Mesothelial cell of epicardium (in vitro differentiated cells): ENCODE measurements around the gene SULF2. TPM values are rescaled to one million over a fixed set of nuclear protein-coding genes. Genes with fewer than 3 reads are reported as not detected.
A peak's percentile ranks its signal among the peaks of the same experiment; 100 is the strongest.

Source experiments
- DNase-seq, 2 experiments: peaks; one replicate each; pipeline ENCODE4 v3.0.0; 2021; ENCODE audit warnings: low spot score in 2 of 2; ENCODE audit not compliant: unreplicated experiment in 2 of 2
- H3K27ac Mint-ChIP-seq: 2 replicates; pipeline ENCODE4 v1.8.0; 2021; ENCODE audit warnings: mixed read lengths
- H3K27me3 Mint-ChIP-seq: 2 replicates; pipeline ENCODE4 v1.8.0; 2021; ENCODE audit warnings: low read depth, mixed read lengths
- H3K36me3 Mint-ChIP-seq: 2 replicates; pipeline ENCODE4 v1.8.0; 2021; ENCODE audit warnings: mixed read lengths
- H3K4me1 Mint-ChIP-seq: 2 replicates; pipeline ENCODE4 v1.8.0; 2021; ENCODE audit warnings: mixed read lengths
- H3K4me3 Mint-ChIP-seq: 2 replicates; pipeline ENCODE4 v1.8.0; 2021; ENCODE audit warnings: mild to moderate bottlenecking, moderate library complexity, mixed read lengths
- H3K9me3 Mint-ChIP-seq: 2 replicates; pipeline ENCODE4 v1.8.0; 2021; ENCODE audit warnings: mixed read lengths
- CTCF ChIP-seq: fragments of 200-600 bp; sonication (generic); IDR thresholded peaks from one replicate; pipeline ENCODE4 v1.5.0; 2021; ENCODE audit warnings: antibody characterized with exemption; ENCODE audit not compliant: unreplicated experiment
- total RNA-seq: library from RNA; stranded (reverse); gene quantifications from 3 replicates; pipeline ENCODE4 v1.2.1, GENCODE V29; 2021

SULF2 gene
- total RNA-seq, 1 donor from 2014 or later: 77.0 TPM

- no peaks in the 10 kb centered on the region for H3K27me3 Mint-ChIP-seq
Observed at GRCh38 chr20:47708140-47708807, 77.0 kb downstream of the SULF2 start.

GRCh38 chr20:47706345-47706744 lies 78.9 kb downstream of the SULF2 start:
- Mint-ChIP-seq H3K9me3 (no peaks in the 10 kb centered on the region), H3K36me3 (peaks cover 14% of the 10 kb centered on the region), H3K27me3 (no peaks in the 10 kb centered on the region), H3K27ac (no peak overlapping the region), H3K4me3 (no peak overlapping the region), H3K4me1 (peaks cover 27% of the 10 kb centered on the region)
- no peak for TF ChIP-seq CTCF
- DNase-seq: no peak

More at GRCh38 chr20:47708140-47708807, 77.0 kb downstream of the SULF2 start:
- Mint-ChIP-seq H3K4me1 (peaks cover 30% of the 10 kb centered on the region), H3K4me3 (no peak overlapping the region), H3K36me3 (peaks cover 8% of the 10 kb centered on the region), H3K27ac (no peak overlapping the region), H3K9me3 (no peaks in the 10 kb centered on the region)
- no peak for TF ChIP-seq CTCF
- DNase-seq: no peak

- no peak for DNase-seq
- Mint-ChIP-seq H3K4me1 (peaks cover 21% of the 10 kb centered on the region), H3K27me3 (no peaks in the 10 kb centered on the region), H3K4me3 (no peak overlapping the region), H3K27ac (no peak overlapping the region), H3K36me3 (peaks cover 18% of the 10 kb centered on the region), H3K9me3 (no peaks in the 10 kb centered on the region)
- TF ChIP-seq CTCF: no peak
Observed at GRCh38 chr20:47705497-47705856, 79.8 kb downstream of the SULF2 start.

GRCh38 chr20:47704746-47705496 lies 80.4 kb downstream of the SULF2 start:
- Mint-ChIP-seq H3K4me3 (no peak overlapping the region), H3K27me3 (no peaks in the 10 kb centered on the region), H3K36me3 (peaks cover 18% of the 10 kb centered on the region), H3K9me3 (no peaks in the 10 kb centered on the region), H3K4me1 (peaks cover 21% of the 10 kb centered on the region), H3K27ac (peak overlapping the region; percentile 37)
- TF ChIP-seq CTCF: no peak
- DNase-seq: no peak

- Mint-ChIP-seq H3K4me3 (no peak overlapping the region), H3K9me3 (no peaks in the 10 kb centered on the region), H3K27me3 (no peaks in the 10 kb centered on the region), H3K27ac (peak overlapping the region; percentile 74), H3K4me1 (peaks cover 19% of the 10 kb centered on the region), H3K36me3 (peaks cover 16% of the 10 kb centered on the region)
- no peak for TF ChIP-seq CTCF
- DNase-seq: no peak
Observed at GRCh38 chr20:47703748-47704147, 81.5 kb downstream of the SULF2 start.
